ENCODE results near the gene ZNF487.
"Not testable (repeated sequence)": the region's sequence is repeated elsewhere in the genome, so short reads cannot be mapped to it uniquely, and the experiment has no call there.

Gene ZNF487

DNA sequence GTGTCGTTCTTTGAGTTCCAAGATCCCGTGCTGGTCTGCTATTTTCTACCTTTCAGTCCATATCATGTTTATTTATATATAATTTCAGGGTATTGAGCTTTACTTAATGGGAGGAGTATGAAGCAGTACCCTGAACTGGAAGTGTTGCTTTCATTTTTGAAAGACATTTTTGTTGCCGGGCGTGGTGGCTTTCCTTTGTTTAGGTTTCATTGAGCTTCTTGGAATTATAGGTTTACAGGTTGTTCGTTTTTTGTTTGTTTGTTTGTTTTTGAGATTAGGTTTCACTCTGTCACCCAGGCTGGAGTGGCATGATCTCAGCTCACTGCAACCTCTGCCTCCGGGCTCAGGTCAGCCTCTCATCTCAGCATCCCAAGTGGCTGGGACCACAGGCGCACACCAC lies 7.4 kb downstream of the ZNF487 start:
- no peak for DNase-seq

DNA sequence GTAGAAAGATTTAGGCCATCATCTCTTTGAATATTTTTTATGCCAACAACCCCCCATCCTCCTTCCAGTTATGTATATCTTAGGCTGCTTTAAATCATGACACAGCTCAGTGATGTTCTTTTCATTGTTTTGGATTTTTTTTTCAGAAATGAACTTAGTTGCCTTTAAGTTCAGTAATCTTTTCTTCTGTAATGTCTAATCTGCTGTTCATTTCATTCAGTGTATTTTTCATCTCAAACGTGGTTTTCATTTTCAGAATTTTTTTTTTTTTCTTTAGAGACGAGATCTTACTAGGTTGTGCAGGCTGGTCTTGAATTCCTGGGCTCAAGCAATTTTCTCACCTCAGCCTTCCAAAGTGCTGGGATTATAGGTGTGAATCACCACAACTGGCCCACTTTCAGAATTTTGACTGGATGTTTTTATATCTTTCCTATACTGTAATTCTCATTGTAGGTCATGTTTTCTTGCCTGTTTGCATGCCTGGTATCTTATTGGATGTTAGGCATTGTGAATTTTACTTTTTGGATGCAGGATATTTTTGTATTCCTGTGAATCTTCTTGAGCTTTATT lies 8.1 kb downstream of the ZNF487 start:
- no peak for DNase-seq

DNA sequence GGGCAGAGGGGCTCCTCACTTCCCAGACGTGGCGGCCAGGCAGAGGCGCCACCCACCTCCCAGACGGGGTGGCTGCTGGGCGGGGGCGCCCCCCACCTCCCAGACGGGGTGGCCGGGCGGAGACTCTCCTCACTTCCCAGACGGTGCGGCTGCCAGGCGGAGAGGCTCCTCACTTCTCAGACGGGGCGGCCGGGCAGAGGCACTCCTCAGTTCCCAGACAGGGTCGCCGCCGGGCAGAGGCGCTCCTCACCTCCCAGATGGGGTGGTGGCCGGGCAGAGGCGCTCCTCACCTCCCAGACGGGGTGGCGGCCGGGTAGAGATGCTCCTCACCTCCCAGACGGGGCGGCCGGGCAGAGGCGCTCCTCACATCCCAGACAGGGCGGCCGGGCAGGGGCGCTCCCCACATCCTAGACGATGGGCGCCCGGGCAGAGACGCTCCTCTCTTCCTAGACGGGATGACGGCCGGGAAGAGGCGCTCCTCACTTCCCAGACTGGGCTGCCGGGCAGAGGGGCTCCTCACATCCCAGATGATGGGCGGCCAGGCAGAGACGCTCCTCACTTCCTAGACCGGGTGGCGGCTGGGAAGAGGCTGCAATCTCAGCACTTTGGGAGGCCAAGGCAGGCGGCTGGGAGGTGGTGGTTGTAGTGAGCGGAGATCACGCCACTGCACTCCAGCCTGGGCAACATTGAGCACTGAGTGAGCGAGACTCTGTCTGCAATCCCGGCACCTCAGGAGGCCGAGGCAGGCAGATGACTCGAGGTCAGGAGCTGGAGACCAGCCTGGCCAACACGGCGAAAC lies 9.5 kb downstream of the ZNF487 start:
- not testable (repeated sequence) for DNase-seq

DNA sequence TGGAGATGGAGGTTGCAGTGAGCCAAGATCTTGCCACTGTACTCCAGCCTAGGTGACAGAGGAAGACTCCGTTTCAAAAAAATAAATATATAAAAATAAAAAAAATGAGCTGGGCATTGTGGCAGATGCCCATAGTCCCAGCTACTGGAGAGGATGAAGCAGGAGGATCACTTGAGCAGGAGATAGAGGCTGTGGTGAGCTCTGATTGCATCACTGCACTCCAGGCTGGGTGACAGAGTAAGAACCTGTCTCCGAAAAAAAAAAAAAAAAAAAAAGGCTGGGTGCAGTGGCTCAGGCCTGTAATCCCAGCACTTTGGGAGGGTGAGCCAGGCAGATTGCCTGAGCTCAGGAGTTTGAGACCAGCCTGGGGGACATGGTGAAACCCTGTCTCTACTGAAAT lies 11.8 kb downstream of the ZNF487 start:
- DNase-seq: no peak

DNA sequence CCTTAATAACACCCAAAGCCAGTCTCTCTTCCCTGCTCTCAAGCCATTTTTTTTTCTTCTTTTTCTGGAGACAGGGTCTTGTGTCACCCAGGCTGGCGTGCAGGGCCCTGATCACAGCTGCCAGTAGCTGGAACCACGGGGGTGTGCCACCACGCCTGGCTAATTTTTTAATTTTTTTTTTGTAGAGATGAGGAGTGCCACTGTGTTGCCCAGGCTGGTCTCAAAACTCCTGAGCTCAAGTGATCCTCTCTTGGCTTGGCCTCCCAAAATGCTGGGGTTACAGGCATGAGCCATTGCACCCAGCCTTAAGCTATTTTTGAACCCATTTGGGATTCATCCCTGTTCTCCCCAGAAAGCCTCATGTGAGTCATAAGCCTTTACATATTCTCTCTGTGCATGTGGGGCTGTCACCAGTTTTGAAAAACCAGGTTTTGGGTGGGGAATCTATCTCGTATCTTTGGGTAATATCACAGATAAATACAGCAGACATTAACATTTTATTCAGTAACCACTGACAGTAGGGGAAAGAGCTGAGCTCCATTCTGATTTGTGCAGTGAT lies 15.5 kb downstream of the ZNF487 start:
- DNase-seq: no peak

DNA sequence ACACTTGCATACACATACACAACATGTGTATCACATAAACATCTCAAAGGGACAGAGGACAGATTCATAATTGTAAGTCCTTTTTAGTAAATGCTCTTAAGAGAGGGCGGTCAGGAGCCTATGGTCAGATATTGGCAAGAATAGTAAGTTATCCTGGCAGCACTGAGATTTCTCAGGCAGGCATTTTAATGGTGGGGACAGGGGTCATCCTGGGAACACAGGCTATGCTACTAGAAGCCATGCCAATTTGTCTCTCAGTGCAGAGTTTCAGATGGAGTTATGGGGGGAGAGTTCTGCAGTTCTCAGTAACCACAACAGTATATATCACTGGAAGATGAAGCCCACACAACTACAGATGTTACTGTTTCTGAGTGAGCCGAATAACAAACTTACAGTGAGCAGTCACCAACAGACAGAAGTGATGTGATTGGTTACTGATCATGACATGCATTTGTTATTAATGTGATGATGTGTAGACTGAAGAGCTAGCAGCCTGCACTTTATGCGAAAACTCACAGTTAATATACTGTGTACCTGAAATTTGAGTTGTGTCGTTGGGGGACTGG lies 16.4 kb downstream of the ZNF487 start:
- no peak for DNase-seq

DNA sequence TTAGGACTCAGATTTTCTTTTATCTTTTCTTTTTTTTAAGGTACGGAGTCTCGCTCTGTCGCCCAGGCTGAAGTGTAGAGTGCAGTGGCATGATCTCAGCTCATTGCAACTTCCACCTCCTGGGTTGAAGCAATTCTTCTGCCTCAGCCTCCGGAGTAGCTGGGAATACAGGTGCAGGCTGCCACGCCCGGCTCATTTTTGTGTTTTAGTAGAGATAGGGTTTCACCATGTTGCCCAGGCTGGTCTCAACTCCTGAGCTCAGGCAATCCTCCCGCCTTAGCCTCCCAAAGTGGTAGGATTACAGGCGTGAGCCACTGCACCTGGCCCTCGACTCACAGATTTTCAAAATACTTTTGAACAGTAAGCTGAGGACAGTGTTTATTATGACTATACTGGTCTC lies 17.1 kb downstream of the ZNF487 start:
- not testable (repeated sequence) for DNase-seq

DNA sequence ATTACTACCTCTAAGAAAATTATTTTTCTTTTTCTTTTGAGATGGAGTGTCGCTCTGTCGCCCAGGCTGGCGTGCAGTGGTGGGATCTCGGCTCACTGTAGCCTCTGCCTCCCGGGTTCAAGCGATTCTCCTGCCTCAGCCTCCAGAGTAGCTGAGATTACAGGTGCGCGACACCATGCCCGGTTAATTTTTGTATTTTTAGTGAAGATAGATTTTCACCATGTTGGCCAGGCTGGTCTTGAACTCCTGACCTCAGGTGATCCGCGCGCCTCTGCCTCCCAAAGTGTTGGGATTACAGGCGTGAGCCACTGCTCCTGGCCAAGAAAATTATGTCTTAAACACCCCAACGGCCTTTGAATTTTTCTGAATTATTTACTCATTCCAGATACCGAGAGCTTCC lies 19.6 kb downstream of the ZNF487 start:
- DNase-seq: not testable (repeated sequence)

DNA sequence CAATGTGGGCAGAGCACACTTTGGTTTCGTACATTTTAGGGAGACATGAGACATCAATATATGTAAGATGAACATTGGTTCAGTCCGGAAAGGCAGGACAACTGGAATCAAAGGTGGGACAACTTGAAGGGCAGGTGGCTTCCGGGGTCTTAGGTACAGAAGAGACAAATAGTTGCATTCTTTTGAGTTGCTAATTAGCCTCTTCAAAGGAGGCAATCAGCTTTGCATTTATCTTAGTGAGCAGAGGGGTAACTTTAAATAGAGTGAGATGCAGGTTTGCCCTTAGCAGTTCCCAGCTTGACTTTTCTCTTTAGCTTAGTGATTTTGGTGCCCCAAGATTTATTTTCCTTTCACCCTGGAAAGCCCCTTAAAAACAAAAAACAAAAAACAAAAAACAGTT lies 21.3 kb downstream of the ZNF487 start:
- no peak for DNase-seq

DNA sequence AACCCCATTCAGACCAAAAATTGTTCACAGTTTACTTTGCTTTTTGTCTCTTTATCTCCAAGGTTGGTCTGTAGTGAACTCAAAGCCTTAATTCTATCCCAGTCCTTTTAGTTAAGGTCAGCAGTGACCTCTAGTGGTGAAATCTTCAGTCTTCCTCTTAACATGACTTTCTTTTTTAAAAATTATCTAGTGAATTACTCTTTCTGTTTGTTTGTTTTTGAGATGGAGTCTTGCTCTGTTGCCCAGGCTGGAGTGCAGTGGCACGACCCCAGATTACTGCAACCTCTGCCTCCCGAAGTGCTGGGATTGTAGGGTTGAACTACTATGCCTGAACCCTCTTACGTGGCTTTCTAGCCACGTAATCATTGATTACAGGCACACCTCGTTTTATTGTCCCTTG lies 25.0 kb downstream of the ZNF487 start:
- DNase-seq: peak; percentile 89

DNA sequence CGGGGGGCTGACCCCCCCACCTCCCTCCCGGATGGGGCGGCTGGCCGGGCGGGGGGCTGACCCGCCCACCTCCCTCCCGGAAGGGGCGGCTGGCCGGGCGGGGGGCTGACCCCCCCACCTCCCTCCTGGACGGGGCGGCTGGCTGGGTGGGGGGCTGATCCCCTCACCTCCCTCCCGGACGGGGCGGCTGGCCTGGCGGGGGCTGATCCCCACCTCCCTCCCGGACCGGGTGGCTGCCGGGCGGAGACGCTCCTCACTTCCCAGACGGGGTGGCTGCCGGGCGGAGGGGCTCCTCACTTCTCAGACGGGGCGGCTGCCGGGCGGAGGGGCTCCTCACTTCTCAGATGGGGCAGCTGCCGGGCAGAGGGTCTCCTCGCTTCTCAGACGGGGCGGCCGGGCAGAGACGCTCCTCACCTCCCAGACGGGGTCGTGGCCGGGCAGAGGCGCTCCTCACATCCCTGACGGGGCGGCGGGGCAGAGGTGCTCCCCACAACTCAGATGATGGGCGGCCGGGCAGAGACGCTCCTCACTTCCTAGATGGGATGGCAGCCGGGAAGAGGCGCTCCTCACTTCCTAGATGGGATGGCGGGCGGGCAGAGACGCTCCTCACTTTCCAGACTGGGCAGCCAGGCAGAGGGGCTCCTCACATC lies 28.3 kb downstream of the ZNF487 start:
- DNase-seq: not testable (repeated sequence)

DNA sequence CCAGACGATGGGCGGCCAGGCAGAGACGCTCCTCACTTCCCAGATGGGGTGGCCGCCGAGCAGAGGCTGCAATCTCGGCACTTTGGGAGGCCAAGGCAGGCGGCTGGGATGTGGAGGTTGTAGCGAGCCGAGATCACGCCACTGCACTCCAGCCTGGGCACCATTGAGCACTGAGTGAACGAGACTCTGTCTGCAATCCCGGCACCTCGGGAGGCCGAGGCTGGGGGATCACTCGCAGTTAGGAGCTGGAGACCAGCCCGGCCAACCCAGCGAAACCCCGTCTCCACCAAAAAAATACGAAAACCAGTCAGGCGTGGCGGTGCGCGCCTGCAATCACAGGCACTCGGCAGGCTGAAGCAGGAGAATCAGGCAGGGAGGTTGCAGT lies 28.8 kb downstream of the ZNF487 start:
- DNase-seq: not testable (repeated sequence)

DNA sequence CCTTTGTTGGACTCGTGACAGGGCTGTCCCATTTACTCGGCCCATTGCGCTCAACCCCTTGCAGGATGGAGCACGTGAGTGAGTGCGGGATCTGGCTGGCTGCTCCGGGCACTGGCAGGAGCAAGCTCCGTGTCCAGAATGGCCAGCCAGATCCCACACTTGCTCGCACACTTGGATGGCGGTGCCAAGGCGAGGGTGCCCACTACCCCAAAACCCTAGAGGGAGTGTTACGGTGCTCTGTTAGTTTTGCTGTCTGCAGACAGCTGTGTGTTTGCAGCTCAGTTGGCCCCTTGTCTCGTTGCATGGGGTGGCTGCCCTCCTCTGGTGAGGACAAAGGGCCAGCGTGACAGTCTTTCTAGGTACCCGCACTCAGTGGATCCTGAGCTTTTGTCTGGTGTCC lies 34.2 kb downstream of the ZNF487 start:
- DNase-seq: no peak

DNA sequence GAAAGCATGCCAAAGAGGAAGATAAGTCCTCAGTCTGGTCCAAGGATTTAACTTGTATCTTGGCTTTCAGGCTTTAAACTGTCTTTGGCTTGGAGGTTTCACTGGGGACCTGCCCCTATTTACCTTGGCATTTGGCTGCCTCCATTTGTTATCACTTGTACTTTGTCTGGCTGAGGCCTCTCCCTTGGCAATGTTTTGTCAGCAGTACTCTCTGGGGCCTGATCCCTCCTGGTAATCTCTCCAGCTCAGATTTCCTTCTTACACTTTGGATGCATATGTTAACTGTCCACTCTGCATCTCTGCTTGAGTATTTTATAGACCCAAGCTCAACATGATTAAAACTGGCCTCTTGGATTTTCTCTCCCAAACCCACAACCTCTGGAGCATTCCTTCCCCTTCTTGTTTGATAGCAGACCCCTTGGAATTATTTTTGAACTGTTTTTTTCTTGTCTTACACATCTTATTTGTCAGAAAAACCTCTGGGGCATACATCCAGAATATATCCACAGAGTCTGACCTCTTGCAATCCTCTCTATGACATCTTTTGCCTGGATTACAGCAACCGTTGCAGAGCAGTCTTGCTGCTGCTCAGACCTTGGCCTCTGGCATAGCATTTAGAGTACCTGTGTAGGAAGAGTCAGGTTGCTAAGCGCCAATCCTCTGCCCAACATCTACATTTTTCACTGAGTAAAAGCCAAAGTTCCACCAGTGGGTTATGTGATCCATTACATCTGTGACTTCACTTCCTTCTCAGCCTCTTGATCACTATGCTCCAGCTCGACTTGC lies 35.2 kb downstream of the ZNF487 start:
- no peak for DNase-seq

DNA sequence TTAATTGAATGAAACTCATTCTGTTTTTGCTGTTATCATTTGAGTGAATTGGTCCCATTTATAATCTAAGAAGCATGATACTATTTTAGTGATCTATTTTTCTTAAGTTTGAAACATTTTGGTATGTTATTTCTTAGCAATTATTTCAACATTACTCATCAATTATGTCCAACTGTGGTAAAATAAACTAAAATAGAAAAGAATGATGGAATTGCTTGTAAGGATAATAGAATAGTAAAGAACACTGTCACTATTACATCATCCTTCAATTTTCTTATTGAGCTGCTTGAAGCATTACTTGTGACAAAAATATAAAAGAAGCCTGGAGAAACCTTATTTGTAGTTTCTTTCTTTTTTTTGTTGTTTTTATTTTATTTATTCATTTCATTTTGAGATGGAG lies 42.4 kb downstream of the ZNF487 start:
- no peak for DNase-seq

DNA sequence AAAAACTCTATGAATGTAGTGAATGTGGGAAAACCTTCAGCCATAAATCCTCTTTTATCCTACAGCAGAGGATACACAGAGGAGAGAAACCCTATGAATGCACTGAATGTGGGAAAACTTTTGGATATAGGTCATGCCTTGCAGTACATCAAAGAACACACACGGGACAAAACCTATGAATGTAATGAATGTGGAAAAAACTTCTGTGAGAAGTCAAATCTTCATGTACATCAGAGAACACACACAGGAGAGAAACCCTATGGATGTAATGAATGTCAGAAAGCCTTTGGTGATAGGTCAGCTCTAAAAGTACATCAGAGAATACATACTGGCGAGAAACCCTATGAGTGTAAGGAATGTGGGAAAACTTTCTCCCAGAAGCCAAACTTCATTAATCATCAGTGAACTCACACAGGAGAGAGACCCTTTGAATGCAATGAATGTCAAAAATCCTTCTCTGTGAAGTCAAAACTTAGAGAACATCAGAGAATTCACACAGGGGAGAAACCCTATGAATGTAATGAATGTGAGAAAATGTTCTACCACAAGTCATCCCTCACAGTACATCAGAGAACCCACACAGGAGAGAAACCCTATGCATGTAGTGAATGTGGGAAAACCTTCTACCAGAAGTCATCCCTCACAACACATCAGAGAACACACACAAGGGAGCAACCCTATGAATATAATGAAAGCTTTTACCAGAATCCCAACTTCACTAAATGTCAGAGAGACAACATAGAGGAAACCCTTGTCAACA lies 45.6 kb downstream of the ZNF487 start:
- DNase-seq: no peak

DNA sequence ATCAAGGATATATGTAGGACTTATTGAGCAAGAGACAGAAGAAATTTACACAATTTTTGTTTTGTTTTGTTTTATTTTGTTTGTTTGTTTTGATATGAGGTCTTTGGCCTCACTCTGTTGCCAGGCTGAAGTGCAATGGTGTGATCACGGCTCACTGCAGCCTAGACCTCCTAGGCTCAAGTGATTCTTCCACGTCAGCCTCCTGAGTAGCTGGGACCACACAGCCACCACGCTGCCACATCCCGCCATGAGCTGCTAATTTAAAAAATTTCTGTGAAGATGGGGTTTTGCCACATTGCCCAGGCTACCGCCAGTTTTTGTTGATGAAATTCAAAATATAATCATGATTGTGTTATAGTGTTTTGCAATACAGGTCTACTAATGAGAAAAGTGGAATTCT lies 54.9 kb downstream of the ZNF487 start:
- no peak for DNase-seq

DNA sequence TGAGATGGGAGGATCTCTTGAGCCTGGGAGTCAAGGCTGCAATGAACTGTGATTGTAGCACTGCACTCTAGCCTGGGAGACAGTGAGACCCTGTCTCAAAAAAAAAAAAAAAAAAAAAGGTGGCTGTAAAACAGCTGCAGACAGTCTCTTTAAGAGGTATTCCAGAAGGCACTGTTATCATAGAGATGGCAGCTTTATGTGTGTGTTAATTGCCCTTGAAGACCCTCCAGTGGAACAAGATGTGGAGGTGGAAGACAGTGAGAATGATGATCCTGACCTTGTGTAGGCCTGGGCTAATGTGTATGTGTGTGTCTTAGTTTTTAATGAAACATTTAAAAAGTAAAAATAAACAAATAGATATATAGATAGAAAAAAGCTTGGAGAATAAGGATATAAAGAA lies 66.0 kb downstream of the ZNF487 start:
- DNase-seq: no peak

DNA sequence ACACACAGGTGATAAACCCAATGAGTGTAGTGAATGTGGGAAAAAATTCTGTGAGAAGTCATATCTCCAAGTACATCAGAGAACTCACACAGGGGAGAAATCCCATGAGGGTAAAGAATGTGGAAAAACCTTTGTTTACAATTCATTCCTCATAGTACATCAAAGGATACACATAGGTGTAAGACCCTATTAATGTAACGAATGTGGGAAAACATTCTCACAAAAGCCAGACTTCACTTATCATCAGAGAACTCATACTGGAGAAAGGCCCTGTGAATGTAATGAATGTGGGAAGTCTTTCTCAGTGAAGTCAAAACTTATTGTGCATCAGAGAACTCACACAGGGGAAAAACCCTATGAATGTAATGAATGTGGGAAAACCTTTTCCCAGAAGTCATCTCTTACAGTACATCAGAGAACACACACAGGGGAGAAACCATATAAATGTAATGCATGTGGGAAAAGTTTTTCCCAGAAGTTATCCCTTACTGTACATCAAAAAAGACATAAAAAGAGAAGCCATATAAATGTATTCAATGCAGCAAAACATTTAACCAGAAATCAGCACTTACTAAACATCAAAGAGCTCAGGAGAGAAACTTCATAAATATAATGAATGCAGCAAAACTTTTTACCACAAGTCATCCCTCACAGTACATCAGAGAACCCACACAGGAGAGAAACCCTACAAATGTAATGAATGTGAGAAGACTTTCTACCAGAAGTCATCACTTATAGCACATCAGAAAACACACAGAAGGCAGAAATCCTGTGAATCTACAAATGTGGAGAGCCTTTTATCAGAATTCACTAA lies 87.7 kb downstream of the ZNF487 start:
- DNase-seq: no peak

Measured in NCI-H1694 (cell line).